Measurements from ENCODE around the gene THSD1.
"Not testable (repeated sequence)": the region's sequence is repeated elsewhere in the genome, so short reads cannot be mapped to it uniquely, and the experiment has no call there.

THSD1 gene

GRCh38 chr13:52361225-52361624 lies 44.7 kb downstream of the THSD1 start:
- no peak overlapping the region for H3K4me3 ChIP-seq (ENCODE audit: low read depth, low read length)

GRCh38 chr13:52359534-52359933 lies 46.4 kb downstream of the THSD1 start:
- H3K4me3 ChIP-seq (ENCODE audit: low read depth, low read length), result no peak overlapping the region

GRCh38 chr13:52356327-52356726 lies 49.6 kb downstream of the THSD1 start:
- H3K4me3 ChIP-seq (ENCODE audit: low read depth, low read length), result no peak overlapping the region

- no peak overlapping the region for H3K4me3 ChIP-seq (ENCODE audit: low read depth, low read length)
Observed at GRCh38 chr13:52353193-52353592, 52.8 kb downstream of the THSD1 start.

GRCh38 chr13:52348983-52349780 lies 56.8 kb downstream of the THSD1 start:
- no peak overlapping the region for H3K4me3 ChIP-seq (ENCODE audit: low read depth, low read length)

GRCh38 chr13:52348071-52348470 lies 57.9 kb downstream of the THSD1 start:
- no peak overlapping the region for H3K4me3 ChIP-seq (ENCODE audit: low read depth, low read length)

- no peak overlapping the region for H3K4me3 ChIP-seq (ENCODE audit: low read depth, low read length)
Observed at GRCh38 chr13:52345631-52346251, 60.2 kb downstream of the THSD1 start.

- no peak overlapping the region for H3K4me3 ChIP-seq (ENCODE audit: low read depth, low read length)
Observed at GRCh38 chr13:52345048-52345447, 60.9 kb downstream of the THSD1 start.

- H3K4me3 ChIP-seq (ENCODE audit: low read depth, low read length), result no peak overlapping the region
Observed at GRCh38 chr13:52344108-52344507, 61.9 kb downstream of the THSD1 start.

- not testable (repeated sequence) for H3K4me3 ChIP-seq (ENCODE audit: low read depth, low read length)
Observed at GRCh38 chr13:52342203-52342602, 63.8 kb downstream of the THSD1 start.

- H3K4me3 ChIP-seq (ENCODE audit: low read depth, low read length), result not testable (repeated sequence)
Observed at GRCh38 chr13:52337828-52338455, 68.0 kb downstream of the THSD1 start.

GRCh38 chr13:52334107-52334506 lies 71.9 kb downstream of the THSD1 start:
- not testable (repeated sequence) for H3K4me3 ChIP-seq (ENCODE audit: low read depth, low read length)

GRCh38 chr13:52331844-52332243 lies 74.1 kb downstream of the THSD1 start:
- H3K4me3 ChIP-seq (ENCODE audit: low read depth, low read length), result not testable (repeated sequence)

All from iPS-11a (cell line).